Parathyroid adenoma (tissue), 2 donors: ENCODE results near the gene IMMP2L.

Source experiments
- H2AFZ ChIP-seq: fragments of 300-600 bp; sonication (generic); one replicate; pipeline ENCODE4 v1.7.0; 2017; ENCODE audit warnings: antibody characterized with exemption, mild to moderate bottlenecking
- H3K27ac ChIP-seq: fragments of 300-600 bp; sonication (generic); one replicate; pipeline ENCODE4 v1.7.0; 2017
- H3K27me3 ChIP-seq: fragments of 300-600 bp; sonication (generic); one replicate; pipeline ENCODE4 v1.7.0; 2017; ENCODE audit warnings: low read length; ENCODE audit not compliant: control insufficient read depth, insufficient read depth
- H3K36me3 ChIP-seq: fragments of 300-600 bp; sonication (generic); one replicate; pipeline ENCODE4 v1.7.0; 2017; ENCODE audit warnings: low read length; ENCODE audit not compliant: control insufficient read depth, insufficient read depth
- H3K4me1 ChIP-seq: fragments of 300-600 bp; sonication (generic); one replicate; pipeline ENCODE4 v1.7.0; 2017; ENCODE audit warnings: control low read depth
- H3K4me2 ChIP-seq: fragments of 300-600 bp; sonication (generic); one replicate; pipeline ENCODE4 v1.7.0; 2017; ENCODE audit warnings: low read length
- H3K4me3 ChIP-seq: fragments of 300-600 bp; sonication (generic); one replicate; pipeline ENCODE4 v1.7.0; 2017; ENCODE audit warnings: low read depth, low read length
- H3K79me2 ChIP-seq: fragments of 300-600 bp; sonication (generic); one replicate; pipeline ENCODE4 v1.7.0; 2017; ENCODE audit warnings: control low read depth
- H3K9ac ChIP-seq: fragments of 300-600 bp; sonication (generic); one replicate; pipeline ENCODE4 v1.7.0; 2017; ENCODE audit warnings: mild to moderate bottlenecking
- H3K9me3 ChIP-seq: fragments of 300-600 bp; sonication (generic); one replicate; pipeline ENCODE4 v1.7.0; 2017; ENCODE audit warnings: low read length; ENCODE audit not compliant: control insufficient read depth
- CTCF ChIP-seq: fragments of 300-600 bp; sonication (generic); IDR thresholded peaks from one replicate; pipeline ENCODE4 v1.7.0; 2017; ENCODE audit warnings: antibody characterized with exemption, mild to moderate bottlenecking
- donor health status: primary hyperparathyroidism.

IMMP2L gene

DNA sequence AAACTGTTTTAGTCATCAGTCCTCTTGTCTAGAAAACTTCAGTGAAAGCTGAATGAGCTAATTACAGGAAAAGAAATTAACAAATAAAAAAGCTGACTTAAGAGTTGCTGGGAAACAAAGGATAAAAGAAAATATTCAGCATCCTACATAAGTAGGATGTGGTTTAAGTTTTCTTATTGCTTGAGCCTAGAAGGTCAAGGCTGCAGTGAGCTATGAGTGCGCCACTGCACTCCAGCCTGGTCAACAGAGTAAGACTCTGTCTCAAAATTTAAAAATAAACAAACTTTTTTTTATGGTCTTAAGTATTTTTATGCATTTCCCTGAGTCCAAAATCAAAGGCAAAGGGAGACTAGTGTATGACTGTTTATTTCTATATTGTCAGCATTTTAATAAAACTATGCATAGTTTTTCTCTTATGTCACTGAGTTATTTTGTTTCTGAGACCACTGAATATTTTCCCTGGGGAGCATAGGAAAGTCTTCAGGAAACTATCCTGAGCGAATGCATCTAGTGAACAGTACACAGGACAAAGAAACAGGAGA is 511.3 kb downstream of the IMMP2L start:
- Histone ChIP-seq H3K4me2 (no peak overlapping the region), H3K9ac (no peak overlapping the region), H2AFZ (no peak overlapping the region), H3K9me3 (no peaks in the 10 kb centered on the region), H3K79me2 (no peaks in the 10 kb centered on the region), H3K4me3 (no peak overlapping the region), H3K4me1 (no peaks in the 10 kb centered on the region), H3K36me3 (no peaks in the 10 kb centered on the region), H3K27ac (no peak overlapping the region), H3K27me3 (no peaks in the 10 kb centered on the region)
- no peak for TF ChIP-seq CTCF

GRCh38 chr7:111049971-111050680 is 512.2 kb downstream of the IMMP2L start:
- no peaks in the 10 kb centered on the region for H3K36me3 ChIP-seq
- TF ChIP-seq CTCF: no peak
- H3K27me3 ChIP-seq: no peaks in the 10 kb centered on the region
- no peak overlapping the region for H3K4me3 ChIP-seq
- no peaks in the 10 kb centered on the region for H3K79me2 ChIP-seq
- no peaks in the 10 kb centered on the region for H3K4me1 ChIP-seq
- H3K4me2 ChIP-seq: no peak overlapping the region
- H3K9ac ChIP-seq: no peak overlapping the region
- H2AFZ ChIP-seq: no peak overlapping the region
- H3K27ac ChIP-seq: no peak overlapping the region
- no peaks in the 10 kb centered on the region for H3K9me3 ChIP-seq

- Histone ChIP-seq H3K4me2 (no peak overlapping the region), H3K4me1 (no peaks in the 10 kb centered on the region), H3K27ac (no peak overlapping the region)
Observed at GRCh38 chr7:111047595-111047994, 514.7 kb downstream of the IMMP2L start.

DNA sequence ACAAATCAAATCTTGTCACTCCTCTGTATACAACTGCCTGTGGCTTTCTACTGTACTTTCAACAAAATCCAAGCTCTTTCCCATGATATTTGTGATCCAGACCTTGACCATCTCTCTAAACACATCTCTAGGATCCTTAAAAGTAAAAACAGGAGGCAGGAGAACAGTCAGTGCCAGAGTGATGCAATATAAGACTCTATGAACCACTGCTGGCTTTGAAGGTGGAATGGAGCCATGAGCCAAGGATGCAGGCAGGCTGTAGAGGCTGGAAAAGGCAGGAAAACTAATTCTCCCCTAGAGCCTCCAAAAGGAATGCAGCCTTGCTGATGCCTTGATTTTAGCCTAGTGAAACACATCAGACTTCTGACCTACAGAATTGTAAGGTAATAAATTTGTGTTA is 516.8 kb downstream of the IMMP2L start:
- H3K9me3 ChIP-seq: no peaks in the 10 kb centered on the region
- no peaks in the 10 kb centered on the region for H3K79me2 ChIP-seq
- H3K27ac ChIP-seq: no peak overlapping the region
- no peaks in the 10 kb centered on the region for H3K27me3 ChIP-seq
- no peaks in the 10 kb centered on the region for H3K4me1 ChIP-seq
- TF ChIP-seq CTCF: no peak
- no peak overlapping the region for H2AFZ ChIP-seq
- H3K36me3 ChIP-seq: no peaks in the 10 kb centered on the region
- H3K4me2 ChIP-seq: no peak overlapping the region
- no peak overlapping the region for H3K4me3 ChIP-seq
- no peak overlapping the region for H3K9ac ChIP-seq

More at GRCh38 chr7:111047595-111047994, 514.7 kb downstream of the IMMP2L start:
- no peaks in the 10 kb centered on the region for H3K27me3 ChIP-seq
- no peaks in the 10 kb centered on the region for H3K9me3 ChIP-seq
- H3K9ac ChIP-seq: no peak overlapping the region
- no peak overlapping the region for H3K4me3 ChIP-seq
- no peak overlapping the region for H2AFZ ChIP-seq
- no peaks in the 10 kb centered on the region for H3K79me2 ChIP-seq
- no peaks in the 10 kb centered on the region for H3K36me3 ChIP-seq
- TF ChIP-seq CTCF: no peak

DNA sequence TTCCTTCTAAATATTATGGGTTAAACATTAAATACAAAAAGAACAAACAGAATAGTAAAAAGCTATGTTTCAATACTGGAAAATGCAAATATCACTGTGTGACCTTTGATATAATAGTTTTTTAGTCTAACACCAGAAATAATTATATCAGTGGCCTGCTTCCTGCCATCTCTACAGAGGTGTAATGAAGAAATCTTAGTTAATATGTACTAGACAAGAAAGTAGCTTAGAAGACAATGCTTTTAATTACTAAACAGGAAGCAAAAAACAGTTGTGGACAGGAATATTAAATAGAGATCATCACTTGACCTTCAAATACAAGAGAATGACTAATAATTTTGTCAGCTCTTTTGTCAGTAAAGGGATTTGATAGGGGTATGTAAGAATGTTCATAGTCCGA is 518.7 kb downstream of the IMMP2L start:
- no peaks in the 10 kb centered on the region for H3K27me3 ChIP-seq
- no peaks in the 10 kb centered on the region for H3K79me2 ChIP-seq
- no peaks in the 10 kb centered on the region for H3K4me1 ChIP-seq
- H2AFZ ChIP-seq: no peak overlapping the region
- no peak overlapping the region for H3K27ac ChIP-seq
- no peak for TF ChIP-seq CTCF
- no peaks in the 10 kb centered on the region for H3K36me3 ChIP-seq
- no peak overlapping the region for H3K9ac ChIP-seq
- no peak overlapping the region for H3K4me3 ChIP-seq
- no peaks in the 10 kb centered on the region for H3K9me3 ChIP-seq
- H3K4me2 ChIP-seq: no peak overlapping the region
